OCI-LY7 (cell line): ENCODE measurements around the gene GP1BB.

Experiments
- CTCF ChIP-seq: fragments of 200-600 bp; sonication (generic); conservative IDR thresholded peaks from 2 replicates; pipeline ENCODE4 v1.5.1; 2014; ENCODE audit warnings: mild to moderate bottlenecking, antibody characterized with exemption, low read length, moderate library complexity, mixed read lengths
- EZH2phosphoT487 ChIP-seq: fragments of 200-600 bp; sonication (generic); IDR thresholded peaks from 2 replicates; pipeline ENCODE4 v1.6.1; 2018; ENCODE audit warnings: low read depth, borderline replicate concordance, mild to moderate bottlenecking, mixed run types, antibody characterized with exemption, low read length, moderate library complexity, mixed read lengths

- TF ChIP-seq CTCF (no peak), EZH2phosphoT487 (no peak)
Measured at GRCh38 chr22:19755145-19755710, 31.9 kb downstream of the GP1BB start.
